HG02870 (cell line): ENCODE data around the gene NCOA3.
"Not testable (repeated sequence)": the region's sequence is repeated elsewhere in the genome, so short reads cannot be mapped to it uniquely, and the experiment has no call there.

Experiments used
- ATAC-seq: cut with Tn5 transposase; IDR thresholded peaks from one replicate; pipeline ENCODE4 v1.9.1; 2021; ENCODE audit warnings: mild to moderate bottlenecking, moderate library complexity; ENCODE audit not compliant: unreplicated experiment

Gene NCOA3

GRCh38 chr20:47500082-47500481 is 1.6 kb upstream of the NCOA3 start:
- not testable (repeated sequence) for ATAC-seq

DNA sequence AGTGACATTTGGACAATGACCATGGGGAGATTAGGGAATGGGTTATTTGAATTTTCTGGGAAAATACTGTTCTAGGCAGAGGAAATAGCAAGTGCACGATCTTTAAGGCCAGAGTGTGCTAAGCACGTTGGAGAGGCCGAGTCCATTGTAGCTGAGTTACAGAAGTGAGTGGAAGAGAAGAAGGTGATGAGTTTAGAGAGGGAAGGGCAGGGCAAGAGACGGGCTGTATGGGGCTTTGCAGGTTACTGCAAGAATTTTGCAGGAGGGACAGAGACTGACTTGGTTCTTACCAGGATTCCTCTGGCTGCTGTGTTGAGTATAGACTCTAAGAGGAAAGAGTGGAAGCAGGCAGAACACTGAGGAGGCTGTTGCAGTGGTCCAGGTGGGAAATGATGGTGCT is 1.1 kb upstream of the NCOA3 start:
- no peak for ATAC-seq

GRCh38 chr20:47501116-47501481 is 588 bp upstream of the NCOA3 start:
- no peak for ATAC-seq

DNA sequence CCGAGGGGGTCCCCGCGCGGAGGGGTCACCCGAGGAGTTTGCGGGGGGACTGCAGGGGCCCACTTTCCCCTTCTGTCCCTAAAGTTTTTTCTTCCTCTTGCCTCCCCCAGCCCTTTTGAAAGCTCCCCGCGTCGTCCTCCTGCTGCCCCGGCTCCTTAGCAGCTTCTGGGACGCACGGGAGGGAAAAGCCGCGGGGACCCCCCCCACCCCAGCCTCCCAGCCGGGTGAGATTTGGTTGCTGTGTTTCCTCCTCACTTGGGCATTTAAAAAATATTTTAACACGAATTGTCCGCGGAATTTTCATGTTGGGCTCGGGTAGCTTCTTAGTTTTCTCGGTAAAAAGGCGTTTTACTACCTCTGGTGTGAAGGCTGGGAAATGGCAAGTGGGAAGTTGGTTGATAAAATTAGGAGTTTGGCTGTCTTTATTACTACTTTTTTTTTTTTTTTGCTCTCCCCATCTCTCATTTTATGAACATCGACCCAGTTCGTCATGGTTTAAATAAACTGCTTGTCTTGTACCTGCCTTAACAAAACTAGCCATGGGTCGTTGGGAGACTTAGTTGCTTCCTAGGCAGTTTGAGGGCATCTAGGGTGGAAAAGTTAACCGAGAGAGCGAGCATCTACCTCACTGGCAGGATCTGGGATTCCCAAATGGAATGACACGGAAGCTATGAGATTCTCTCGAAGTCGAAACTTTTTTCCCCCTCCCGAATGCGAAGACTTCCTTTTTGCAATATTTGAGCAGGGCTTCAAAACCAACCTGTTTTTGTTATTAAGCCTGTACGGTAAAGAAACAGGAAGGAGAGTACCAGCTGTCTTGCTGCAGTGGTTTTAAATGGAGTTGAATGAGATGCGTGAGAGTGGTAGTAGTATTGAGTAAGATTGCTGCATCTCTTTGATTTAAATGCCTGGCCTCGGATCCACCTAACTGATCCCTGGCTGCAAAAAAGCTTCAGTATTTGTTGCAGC is 868 bp downstream of the NCOA3 start:
- ATAC-seq, result no peak

DNA sequence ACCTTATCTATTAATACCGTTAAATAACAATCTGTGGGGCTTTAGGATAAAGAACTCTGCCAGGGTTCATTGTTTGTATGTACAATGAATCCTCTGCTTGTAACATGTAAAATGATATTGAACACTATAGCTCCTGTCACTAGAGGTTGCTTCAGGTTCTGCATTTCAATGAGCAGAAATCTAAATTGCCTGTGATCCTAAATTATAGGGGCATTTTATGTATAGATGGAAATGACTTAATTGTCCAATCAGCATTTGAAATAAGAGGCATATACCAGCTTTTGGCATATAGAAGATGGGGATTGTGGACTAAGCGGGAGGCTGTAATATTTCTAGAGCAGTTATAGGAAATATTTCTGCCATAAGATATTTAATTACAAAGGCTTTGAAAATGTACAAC is 2.0 kb downstream of the NCOA3 start:
- no peak for ATAC-seq

DNA sequence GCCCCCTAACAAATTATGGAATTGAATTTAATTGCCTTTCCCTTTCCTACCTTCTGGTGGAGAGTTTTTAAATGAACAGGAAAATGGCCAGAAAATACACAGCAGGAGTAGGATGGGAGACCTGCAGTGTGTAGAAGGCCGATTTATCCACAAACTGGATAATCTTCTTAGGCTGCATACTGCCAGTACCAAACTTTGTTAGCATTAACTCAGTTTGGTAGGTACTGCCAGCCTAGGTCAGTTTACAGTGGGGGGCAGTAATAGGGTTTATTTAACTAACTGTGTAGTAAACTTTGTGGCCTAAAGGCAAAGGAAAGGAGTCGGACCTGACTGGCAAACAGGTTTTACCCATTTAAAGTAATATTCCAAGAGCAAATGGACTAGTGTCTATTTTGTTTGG is 4.6 kb downstream of the NCOA3 start:
- ATAC-seq, result no peak

DNA sequence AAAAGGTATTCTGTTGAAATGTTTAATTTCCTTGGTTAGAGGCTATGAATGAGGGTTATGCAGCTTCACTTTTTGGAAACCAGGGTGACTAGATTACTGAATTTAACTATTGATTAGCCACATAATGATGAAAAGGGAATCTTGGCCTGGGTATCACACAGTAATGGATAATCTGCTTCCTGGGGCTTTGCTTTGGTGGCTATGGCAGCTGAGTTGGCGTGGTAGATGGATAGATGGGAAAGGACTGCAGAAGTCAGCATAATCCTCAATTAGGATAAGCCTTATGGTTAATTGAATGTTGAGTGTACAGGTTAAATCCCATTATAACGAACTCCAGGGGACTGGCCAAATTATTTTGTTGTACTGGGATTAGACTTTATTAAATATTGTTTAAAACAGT is 5.2 kb downstream of the NCOA3 start:
- ATAC-seq, result no peak

- not testable (repeated sequence) for ATAC-seq
These were observed 5.7 kb downstream of the NCOA3 start for GRCh38 chr20:47507275-47507981.

DNA sequence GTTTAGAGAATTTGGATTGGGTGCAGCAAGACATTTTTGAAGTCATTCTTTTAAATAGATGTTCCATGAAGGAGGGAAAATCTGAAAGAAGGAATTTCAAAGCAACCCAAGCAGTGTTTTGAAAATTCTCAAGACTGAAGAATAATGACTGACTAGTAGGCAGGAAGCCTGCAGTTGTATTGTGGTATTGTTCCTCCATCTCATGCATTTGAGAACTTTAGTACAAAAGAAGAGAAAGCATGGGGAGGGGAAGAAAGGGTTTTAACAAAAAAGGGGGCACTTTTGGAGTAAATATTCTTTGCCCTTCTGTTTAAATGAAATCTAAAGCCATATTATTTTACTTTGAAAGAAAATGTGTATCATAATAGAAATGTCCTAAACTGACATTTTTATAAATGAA is 6.6 kb downstream of the NCOA3 start:
- no peak for ATAC-seq

GRCh38 chr20:47509104-47509661 is 7.5 kb downstream of the NCOA3 start:
- no peak for ATAC-seq

DNA sequence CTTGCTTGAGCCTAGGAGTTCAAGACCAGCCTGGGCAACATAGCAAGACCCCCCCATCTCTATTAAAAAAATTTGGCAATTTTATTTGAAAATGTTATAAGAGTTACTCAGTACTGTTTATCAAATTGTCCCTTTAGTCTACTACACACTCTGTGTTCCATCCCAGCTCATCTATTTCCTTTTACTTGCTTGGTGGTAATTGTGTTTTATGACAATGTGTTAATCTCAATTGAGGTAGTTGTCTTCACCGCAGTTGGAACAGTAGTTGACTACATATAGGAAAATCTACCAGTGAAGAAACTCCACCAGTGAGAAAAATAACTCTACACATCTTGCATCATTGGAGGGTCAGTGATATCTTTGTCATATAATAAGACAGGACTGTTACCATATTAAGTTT is 8.0 kb downstream of the NCOA3 start:
- no peak for ATAC-seq

DNA sequence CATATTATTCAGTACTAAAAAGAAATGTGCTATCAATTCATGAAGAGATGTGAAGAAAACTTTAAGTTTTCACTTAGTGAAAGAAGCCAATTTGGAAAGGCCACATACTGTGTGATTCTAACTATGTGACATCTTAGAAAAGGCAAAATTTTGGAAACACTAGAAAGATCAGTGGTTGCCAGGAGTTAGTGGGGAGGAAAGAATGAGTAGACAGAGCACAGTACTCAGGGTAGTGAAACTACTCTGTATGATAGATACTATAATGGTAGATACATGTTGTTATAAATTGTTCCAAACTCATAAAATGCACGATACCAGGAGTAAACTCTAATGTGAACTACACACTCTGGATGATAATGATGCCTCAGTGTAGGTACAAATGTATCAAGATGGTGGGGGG is 14.2 kb downstream of the NCOA3 start:
- ATAC-seq, result no peak

DNA sequence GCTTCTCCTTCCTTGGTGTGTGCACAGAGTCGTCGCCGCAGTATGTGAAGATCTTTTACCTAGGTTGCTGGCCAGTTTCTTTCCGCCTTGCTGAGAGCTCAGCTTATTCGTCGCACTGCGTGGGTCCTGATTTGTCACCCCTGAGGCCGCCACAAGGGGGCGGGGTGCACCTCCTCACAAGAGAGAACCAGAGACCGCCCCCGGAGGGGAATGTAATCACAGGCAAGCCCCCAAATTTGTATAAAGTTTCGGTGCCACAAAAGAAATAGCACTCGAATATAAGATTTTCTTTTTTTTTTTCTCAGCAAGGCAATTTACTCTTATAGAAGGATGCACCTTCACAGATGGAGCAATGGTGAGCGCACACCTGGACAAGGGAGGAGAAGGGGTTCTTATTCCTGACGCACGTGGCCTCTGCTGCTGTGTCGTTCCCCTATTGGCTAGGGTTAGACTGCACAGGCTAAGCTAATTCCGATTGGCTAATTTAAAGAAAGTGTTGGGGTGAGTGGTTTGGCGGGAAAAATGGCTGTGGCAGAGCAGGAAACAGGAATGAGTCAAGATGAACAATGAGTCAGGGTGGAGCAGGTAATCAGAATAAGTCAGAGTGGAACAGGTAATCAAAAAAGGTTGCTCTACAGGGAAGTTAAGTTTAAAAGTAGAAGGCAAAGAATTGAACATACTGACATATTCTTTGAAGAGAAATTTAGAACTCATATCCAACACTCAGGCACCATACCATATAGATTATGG is 19.5 kb downstream of the NCOA3 start:
- no peak for ATAC-seq

DNA sequence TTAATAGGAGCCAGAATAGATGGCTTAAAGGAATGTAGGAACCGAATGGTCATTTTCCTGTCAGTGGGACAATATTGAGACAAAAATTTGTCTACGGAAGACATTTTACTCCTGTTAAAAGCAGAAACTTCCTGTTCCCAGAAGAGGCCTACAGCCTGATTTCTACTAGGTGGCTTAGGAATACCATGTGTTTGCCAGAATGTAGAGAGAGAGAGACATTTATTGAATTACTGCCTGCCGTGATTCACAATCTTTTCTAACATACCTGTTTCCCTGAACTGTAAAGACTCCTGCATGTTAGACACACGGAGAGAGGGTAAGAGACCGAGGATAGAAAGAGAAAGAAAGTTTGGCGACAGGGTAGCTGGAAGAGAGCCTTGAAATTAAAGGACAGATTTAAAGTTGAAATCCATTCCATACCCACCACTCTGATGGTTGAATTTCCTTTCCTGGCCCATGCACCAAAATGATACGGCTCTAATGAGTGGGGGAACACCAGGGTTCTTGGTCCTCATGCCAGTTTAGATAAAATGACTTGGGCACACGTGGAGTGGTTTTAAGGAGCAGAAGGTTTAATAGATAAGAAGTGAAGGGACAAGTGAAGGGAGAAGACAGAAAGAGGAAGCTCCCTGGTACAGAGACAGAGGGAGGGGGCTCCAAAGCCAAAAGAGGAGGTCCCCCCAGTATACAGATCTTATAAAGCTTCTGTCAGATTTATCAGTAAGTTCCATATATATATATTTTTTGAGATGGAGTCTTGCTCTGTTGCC is 22.5 kb downstream of the NCOA3 start:
- ATAC-seq, result no peak

GRCh38 chr20:47527004-47527800 is 25.5 kb downstream of the NCOA3 start:
- ATAC-seq, result no peak

- ATAC-seq, result no peak
These were observed 28.2 kb downstream of the NCOA3 start for GRCh38 chr20:47529840-47530239.

GRCh38 chr20:47531458-47531857 is 29.8 kb downstream of the NCOA3 start:
- no peak for ATAC-seq

GRCh38 chr20:47532002-47532401 is 30.3 kb downstream of the NCOA3 start:
- ATAC-seq, result no peak

- ATAC-seq, result no peak
These were observed 31.9 kb downstream of the NCOA3 start for GRCh38 chr20:47533518-47534062.
